ENCODE results near the gene HDDC3. TPM values are rescaled to one million over a fixed set of nuclear protein-coding genes. Genes with fewer than 3 reads are reported as not detected.
"Not testable (repeated sequence)": the region's sequence is repeated elsewhere in the genome, so short reads cannot be mapped to it uniquely, and the experiment has no call there.

HDDC3 gene
- polyA plus RNA-seq, 1 of the 3 experiments (the other 2 are of a cell fraction), result 25.8 TPM

DNA sequence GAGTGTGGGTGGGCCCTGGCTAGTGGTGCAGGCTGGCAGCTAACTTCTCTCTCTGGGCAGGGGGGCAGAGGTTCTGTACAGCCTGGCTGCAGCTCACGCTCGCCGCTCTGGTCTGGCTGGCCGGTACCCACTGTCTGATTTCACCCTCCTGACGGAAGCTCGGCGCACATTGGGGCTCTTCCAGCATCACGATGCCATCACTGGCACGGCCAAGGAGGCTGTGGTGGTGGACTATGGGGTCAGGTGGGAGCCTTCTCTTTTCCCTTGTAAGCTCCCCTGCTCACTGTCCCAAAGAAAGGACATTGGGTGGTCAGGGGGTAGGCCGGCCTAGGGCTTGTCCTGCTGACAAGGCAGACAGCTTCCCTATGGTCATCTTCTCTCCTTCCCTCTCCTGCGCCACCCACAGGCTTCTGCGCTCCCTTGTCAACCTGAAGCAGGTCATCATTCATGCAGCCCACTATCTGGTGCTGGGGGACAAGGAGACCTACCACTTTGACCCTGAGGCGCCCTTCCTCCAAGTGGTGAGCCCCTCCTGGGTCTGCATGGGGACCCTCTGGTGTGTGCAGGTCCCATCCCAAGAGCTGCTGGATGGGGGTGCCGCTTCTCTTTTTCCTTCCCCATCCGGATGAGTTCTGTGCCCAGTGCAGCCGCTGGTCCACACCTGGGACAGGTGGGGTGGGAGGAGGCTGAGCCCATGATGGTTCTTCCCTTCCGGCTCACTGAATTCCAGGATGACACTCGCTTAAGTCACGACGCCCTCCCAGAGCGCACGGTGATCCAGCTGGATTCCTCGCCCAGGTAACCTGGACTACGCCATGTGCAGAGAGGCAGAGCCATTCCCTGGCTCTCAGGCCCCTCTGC lies 21.7 kb downstream of the HDDC3 start:
- H2AFZ ChIP-seq (ENCODE audit: low read depth), result no peak overlapping the region
- peaks cover 0 to 69% of the 10 kb centered on the region in 2 experiments for H3K36me3 ChIP-seq (replicated peaks in 1 of 2; ENCODE audit: control insufficient read depth in 1 of 2, insufficient read depth in 2 of 2, low read length in 1 of 2)
- ChIA-PET CTCF (interaction anchor here (0.8 to 1.5 kb wide), 4 partner anchors 22 to 243 kb away, joined by 3 to 8 read pairs (median 4); partner anchors contain the start of genes HDDC3 and UNC45A), POLR2A (interaction anchor here (0.7 kb wide), 1 partner anchor 8 kb away, joined by 3 read pairs; no protein-coding TSS in a partner anchor)
- no peak overlapping the region for H3K4me2 ChIP-seq
- TF ChIP-seq RAD21 (IDR thresholded peaks at IDR 0.05; ENCODE audit: low read length) (no peak), SIN3A (IDR thresholded peaks at IDR 0.05; ENCODE audit: borderline replicate concordance, low read depth, low read length) (no peak), RXRA (IDR thresholded peaks at IDR 0.05; ENCODE audit: borderline replicate concordance, low read depth) (no peak), RCOR1 (IDR thresholded peaks at IDR 0.05; ENCODE audit: low read length) (no peak)
- no peaks in the 10 kb centered on the region for H3K4me1 ChIP-seq (ENCODE audit: control insufficient read depth in 1 of 2, insufficient read depth in 2 of 2, low read depth in 1 of 2, low read length in 1 of 2)
- no peak overlapping the region for H3K9ac ChIP-seq
- no peaks in the 10 kb centered on the region for H4K20me1 ChIP-seq (ENCODE audit: insufficient read depth)
- H3K79me2 ChIP-seq (ENCODE audit: insufficient read depth), result no peaks in the 10 kb centered on the region
- DNase-seq, result no peak
- H3F3A ChIP-seq (replicated peaks; ENCODE audit: insufficient read depth), result no peaks in the 10 kb centered on the region
- H3K9me3 ChIP-seq, result no peaks in the 10 kb centered on the region
- no peak overlapping the region for H3K4me3 ChIP-seq (ENCODE audit: low read depth in 2 of 2, low read length in 1 of 2)
- WGBS (ENCODE audit: low lambda C conversion rate), result 98% methylated on average over 14 of the region's 24 CpGs
- H3K27ac ChIP-seq (ENCODE audit: low read depth in 2 of 2, low read length in 1 of 2), result no peak overlapping the region
- H3K27me3 ChIP-seq (ENCODE audit: insufficient read depth), result no peaks in the 10 kb centered on the region
- H3K9me2 ChIP-seq, result no peaks in the 10 kb centered on the region

DNA sequence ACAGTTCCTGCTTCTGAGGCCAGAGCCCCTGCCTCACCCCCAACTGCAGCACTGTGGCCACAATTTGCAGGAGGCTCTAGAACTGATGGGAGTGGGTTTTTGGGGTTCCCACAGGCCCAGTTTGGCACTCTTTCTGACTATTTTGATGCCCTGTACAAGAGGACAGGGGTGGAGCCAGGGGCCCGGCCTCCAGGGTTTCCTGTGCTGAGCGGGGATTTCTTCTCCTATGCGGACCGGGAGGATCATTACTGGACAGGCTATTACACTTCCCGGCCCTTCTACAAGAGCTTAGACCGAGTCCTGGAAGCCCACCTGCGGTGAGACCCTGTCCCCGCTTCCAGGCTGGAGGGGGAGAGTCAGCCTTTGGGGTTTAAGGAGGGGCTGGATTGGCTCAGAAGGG lies 22.4 kb downstream of the HDDC3 start:
- no peaks in the 10 kb centered on the region for H3K9me3 ChIP-seq
- no peak overlapping the region for H3K27ac ChIP-seq (ENCODE audit: low read depth in 2 of 2, low read length in 1 of 2)
- H3K9me2 ChIP-seq, result no peaks in the 10 kb centered on the region
- no peak overlapping the region for H3K4me2 ChIP-seq
- H3K79me2 ChIP-seq (ENCODE audit: insufficient read depth), result no peaks in the 10 kb centered on the region
- H3K4me3 ChIP-seq (ENCODE audit: low read depth in 2 of 2, low read length in 1 of 2), result no peak overlapping the region
- H4K20me1 ChIP-seq (ENCODE audit: insufficient read depth), result no peaks in the 10 kb centered on the region
- H3F3A ChIP-seq (replicated peaks; ENCODE audit: insufficient read depth), result no peaks in the 10 kb centered on the region
- WGBS (ENCODE audit: low lambda C conversion rate), result 97% methylated on average over 8 of the region's 8 CpGs
- H2AFZ ChIP-seq (ENCODE audit: low read depth), result no peak overlapping the region
- no peak for DNase-seq
- H3K36me3 ChIP-seq (replicated peaks in 1 of 2; ENCODE audit: control insufficient read depth in 1 of 2, insufficient read depth in 2 of 2, low read length in 1 of 2), result peaks cover 0 to 68% of the 10 kb centered on the region in 2 experiments
- ChIA-PET POLR2A (no interaction called here), CTCF (interaction anchor here (0.7 to 1.5 kb wide), 3 partner anchors 22 to 57 kb away, joined by 3 to 8 read pairs (median 4); partner anchors contain the start of gene HDDC3)
- no peak overlapping the region for H3K9ac ChIP-seq
- H3K27me3 ChIP-seq (ENCODE audit: insufficient read depth), result no peaks in the 10 kb centered on the region
- H3K4me1 ChIP-seq (ENCODE audit: control insufficient read depth in 1 of 2, insufficient read depth in 2 of 2, low read depth in 1 of 2, low read length in 1 of 2), result no peaks in the 10 kb centered on the region
- TF ChIP-seq NFIC (IDR thresholded peaks at IDR 0.05; ENCODE audit: borderline replicate concordance) (no peak), RCOR1 (IDR thresholded peaks at IDR 0.05; ENCODE audit: low read length) (no peak), POLR2AphosphoS5 (IDR thresholded peaks at IDR 0.05; ENCODE audit: low read depth, low read length) (no peak), SMC3 (IDR thresholded peaks at IDR 0.05; ENCODE audit: low read depth, low read length) (no peak), TAF1 (IDR thresholded peaks at IDR 0.05; ENCODE audit: borderline replicate concordance, low read depth, low read length) (no peak), TCF12 (IDR thresholded peaks at IDR 0.05) (no peak), EZH2phosphoT487 (IDR thresholded peaks at IDR 0.05; ENCODE audit: borderline replicate concordance, low read depth) (no peak)
- TF ChIP-seq, protein P1, sequence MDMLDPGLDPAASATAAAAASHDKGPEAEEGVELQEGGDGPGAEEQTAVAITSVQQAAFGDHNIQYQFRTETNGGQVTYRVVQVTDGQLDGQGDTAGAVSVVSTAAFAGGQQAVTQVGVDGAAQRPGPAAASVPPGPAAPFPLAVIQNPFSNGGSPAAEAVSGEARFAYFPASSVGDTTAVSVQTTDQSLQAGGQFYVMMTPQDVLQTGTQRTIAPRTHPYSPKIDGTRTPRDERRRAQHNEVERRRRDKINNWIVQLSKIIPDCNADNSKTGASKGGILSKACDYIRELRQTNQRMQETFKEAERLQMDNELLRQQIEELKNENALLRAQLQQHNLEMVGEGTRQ (IDR thresholded peaks at IDR 0.05; ENCODE audit: borderline replicate concordance, low read depth, low read length), result no peak
- TF ChIP-seq, protein P2, sequence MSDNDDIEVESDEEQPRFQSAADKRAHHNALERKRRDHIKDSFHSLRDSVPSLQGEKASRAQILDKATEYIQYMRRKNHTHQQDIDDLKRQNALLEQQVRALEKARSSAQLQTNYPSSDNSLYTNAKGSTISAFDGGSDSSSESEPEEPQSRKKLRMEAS (IDR thresholded peaks at IDR 0.05; ENCODE audit: low read depth), result no peak
- TF ChIP-seq, protein P3, sequence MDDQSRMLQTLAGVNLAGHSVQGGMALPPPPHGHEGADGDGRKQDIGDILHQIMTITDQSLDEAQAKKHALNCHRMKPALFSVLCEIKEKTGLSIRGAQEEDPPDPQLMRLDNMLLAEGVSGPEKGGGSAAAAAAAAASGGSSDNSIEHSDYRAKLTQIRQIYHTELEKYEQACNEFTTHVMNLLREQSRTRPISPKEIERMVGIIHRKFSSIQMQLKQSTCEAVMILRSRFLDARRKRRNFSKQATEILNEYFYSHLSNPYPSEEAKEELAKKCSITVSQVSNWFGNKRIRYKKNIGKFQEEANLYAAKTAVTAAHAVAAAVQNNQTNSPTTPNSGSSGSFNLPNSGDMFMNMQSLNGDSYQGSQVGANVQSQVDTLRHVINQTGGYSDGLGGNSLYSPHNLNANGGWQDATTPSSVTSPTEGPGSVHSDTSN (IDR thresholded peaks at IDR 0.05), result no peak

DNA sequence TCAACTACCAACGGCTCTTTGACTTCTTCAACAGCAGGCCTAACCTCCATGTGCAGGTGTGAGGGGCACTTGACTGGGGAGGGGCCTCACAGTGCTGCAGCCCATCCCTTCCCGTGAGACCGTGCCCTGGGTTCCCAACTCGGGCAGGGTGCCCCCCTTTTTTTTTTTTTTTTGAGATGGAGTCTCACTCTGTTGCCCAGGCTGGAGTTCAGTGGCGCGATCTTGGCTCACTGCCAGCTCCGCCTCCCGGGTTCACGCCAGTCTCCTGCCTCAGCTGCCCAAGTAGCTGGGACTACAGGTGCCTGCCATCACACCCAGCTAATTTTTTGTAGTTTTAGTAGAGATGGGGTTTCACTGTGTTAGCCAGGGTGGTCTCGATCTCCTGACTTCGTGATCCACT lies 22.9 kb downstream of the HDDC3 start:
- H3F3A ChIP-seq (replicated peaks; ENCODE audit: insufficient read depth); H3K9me2 ChIP-seq; H3K4me3 ChIP-seq (ENCODE audit: low read depth in 2 of 2, low read length in 1 of 2); H3K27me3 ChIP-seq (ENCODE audit: insufficient read depth); DNase-seq; H3K79me2 ChIP-seq (ENCODE audit: insufficient read depth); H3K4me1 ChIP-seq (ENCODE audit: control insufficient read depth in 1 of 2, insufficient read depth in 2 of 2, low read depth in 1 of 2, low read length in 1 of 2); H3K4me2 ChIP-seq; H4K20me1 ChIP-seq (ENCODE audit: insufficient read depth); H3K9ac ChIP-seq; H3K9me3 ChIP-seq; POLR2A ChIA-PET; H2AFZ ChIP-seq (ENCODE audit: low read depth); H3K27ac ChIP-seq (ENCODE audit: low read depth in 2 of 2, low read length in 1 of 2): not testable (repeated sequence)
- 92% methylated on average over 9 of the region's 11 CpGs for WGBS (ENCODE audit: low lambda C conversion rate)
- H3K36me3 ChIP-seq (replicated peaks in 1 of 2; ENCODE audit: control insufficient read depth in 1 of 2, insufficient read depth in 2 of 2, low read length in 1 of 2), result peaks cover 0 to 66% of the 10 kb centered on the region in 2 experiments
- CTCF ChIA-PET, result interaction anchor here (0.7 to 1.5 kb wide), 2 partner anchors 23 to 57 kb away, joined by 4 to 8 read pairs; partner anchors contain the start of gene HDDC3

All from SK-N-SH (cell line).